HG03571 (cell line): ENCODE measurements around the gene FBXO10.

Experiments
- ATAC-seq: cut with Tn5 transposase; IDR thresholded peaks from one replicate; pipeline ENCODE4 v1.9.1; 2021; ENCODE audit not compliant: unreplicated experiment

Gene FBXO10

GRCh38 chr9:37592108-37592951, 16.1 kb upstream of the FBXO10 start, which contains the start of gene TOMM5:
Gene TOMM5, minus strand, starts transcription at chr9:37592597. Its CDS starts 65 bp downstream, at chr9:37592532.
- peak; percentile 79 for ATAC-seq

- no peak for ATAC-seq
Observed at GRCh38 chr9:37587521-37587920, 11.3 kb upstream of the FBXO10 start.

GRCh38 chr9:37583522-37584121, 7.4 kb upstream of the FBXO10 start:
- no peak for ATAC-seq

- no peak for ATAC-seq
Observed at GRCh38 chr9:37582548-37583157, 6.5 kb upstream of the FBXO10 start.

- ATAC-seq, result peak; percentile 31
Observed at GRCh38 chr9:37575511-37575914, 667 bp downstream of the FBXO10 start.

GRCh38 chr9:37575001-37575400, 1.2 kb downstream of the FBXO10 start:
- no peak for ATAC-seq

GRCh38 chr9:37574241-37574721, 1.9 kb downstream of the FBXO10 start:
- no peak for ATAC-seq

- no peak for ATAC-seq
Observed at GRCh38 chr9:37571282-37571681, 4.9 kb downstream of the FBXO10 start.

GRCh38 chr9:37566716-37567115, 9.5 kb downstream of the FBXO10 start:
- ATAC-seq, result no peak

- peak; percentile 90 for ATAC-seq
Observed at GRCh38 chr9:37565661-37566618, 10.2 kb downstream of the FBXO10 start.

GRCh38 chr9:37564916-37565315, 11.3 kb downstream of the FBXO10 start:
- no peak for ATAC-seq

GRCh38 chr9:37563806-37564513, 12.2 kb downstream of the FBXO10 start:
- no peak for ATAC-seq

- ATAC-seq, result no peak
Observed at GRCh38 chr9:37562826-37563225, 13.4 kb downstream of the FBXO10 start.

- no peak for ATAC-seq
Observed at GRCh38 chr9:37561682-37562081, 14.5 kb downstream of the FBXO10 start.

GRCh38 chr9:37559855-37560592, 16.2 kb downstream of the FBXO10 start:
- ATAC-seq, result no peak

- no peak for ATAC-seq
Observed at GRCh38 chr9:37559125-37559524, 17.1 kb downstream of the FBXO10 start.

GRCh38 chr9:37555786-37556185, 20.4 kb downstream of the FBXO10 start:
- ATAC-seq, result no peak

- ATAC-seq, result no peak
Observed at GRCh38 chr9:37554318-37554717, 21.9 kb downstream of the FBXO10 start.

GRCh38 chr9:37551888-37552287, 24.3 kb downstream of the FBXO10 start:
- no peak for ATAC-seq
